OCI-LY3 (cell line): ENCODE measurements around the gene E2F3.

Source experiments
- EZH2phosphoT487 ChIP-seq: fragments of 200-600 bp; shearing (Covaris generic); IDR thresholded peaks from 2 replicates; pipeline ENCODE4 v1.6.1; 2018; ENCODE audit warnings: antibody characterized with exemption, mixed run types, low read depth
- TF ChIP-seq, protein P1 (sequence below): fragments of 200-600, 300-600 bp; sonication (generic); IDR thresholded peaks from 2 replicates; pipeline ENCODE4 v1.5.1; 2014; ENCODE audit warnings: antibody characterized with exemption, low read length, low read depth

DNA sequence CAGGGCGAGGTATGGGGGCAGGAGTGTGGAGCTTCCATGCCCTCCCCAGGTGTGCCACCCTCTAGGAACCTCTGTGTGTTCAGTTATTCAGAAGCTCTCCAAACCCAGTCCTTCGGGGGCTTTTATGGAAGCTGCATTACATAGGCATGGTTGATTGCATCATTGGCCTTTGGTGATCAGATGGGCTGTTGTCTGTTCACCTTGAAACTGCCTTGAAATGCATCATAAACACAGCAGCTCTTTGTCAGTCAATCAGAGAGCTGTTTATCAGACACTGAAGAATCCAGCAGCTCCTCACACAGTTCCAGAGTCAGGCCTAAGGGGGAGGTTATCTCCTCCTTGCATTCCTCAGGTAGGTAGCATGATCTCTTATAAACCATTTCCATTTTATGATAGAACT is 62.4 kb downstream of the E2F3 start:
- TF ChIP-seq, protein P1, sequence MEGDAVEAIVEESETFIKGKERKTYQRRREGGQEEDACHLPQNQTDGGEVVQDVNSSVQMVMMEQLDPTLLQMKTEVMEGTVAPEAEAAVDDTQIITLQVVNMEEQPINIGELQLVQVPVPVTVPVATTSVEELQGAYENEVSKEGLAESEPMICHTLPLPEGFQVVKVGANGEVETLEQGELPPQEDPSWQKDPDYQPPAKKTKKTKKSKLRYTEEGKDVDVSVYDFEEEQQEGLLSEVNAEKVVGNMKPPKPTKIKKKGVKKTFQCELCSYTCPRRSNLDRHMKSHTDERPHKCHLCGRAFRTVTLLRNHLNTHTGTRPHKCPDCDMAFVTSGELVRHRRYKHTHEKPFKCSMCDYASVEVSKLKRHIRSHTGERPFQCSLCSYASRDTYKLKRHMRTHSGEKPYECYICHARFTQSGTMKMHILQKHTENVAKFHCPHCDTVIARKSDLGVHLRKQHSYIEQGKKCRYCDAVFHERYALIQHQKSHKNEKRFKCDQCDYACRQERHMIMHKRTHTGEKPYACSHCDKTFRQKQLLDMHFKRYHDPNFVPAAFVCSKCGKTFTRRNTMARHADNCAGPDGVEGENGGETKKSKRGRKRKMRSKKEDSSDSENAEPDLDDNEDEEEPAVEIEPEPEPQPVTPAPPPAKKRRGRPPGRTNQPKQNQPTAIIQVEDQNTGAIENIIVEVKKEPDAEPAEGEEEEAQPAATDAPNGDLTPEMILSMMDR = no peak
- TF ChIP-seq EZH2phosphoT487 = no peak
